Glutamatergic neuron (in vitro differentiated cells): ENCODE results near the gene LIFR. TPM values are rescaled to one million over a fixed set of nuclear protein-coding genes. Genes with fewer than 3 reads are reported as not detected.

Experiments
- DNase-seq: peaks from one replicate; pipeline ENCODE4 v3.0.0; 2022
- H3K27ac Mint-ChIP-seq: one replicate; pipeline ENCODE4 v1.8.0; 2020; ENCODE audit warnings: mild to moderate bottlenecking, mixed read lengths, inconsistent platforms; ENCODE audit not compliant: unreplicated experiment
- H3K27me3 Mint-ChIP-seq: one replicate; pipeline ENCODE4 v1.8.0; 2020; ENCODE audit warnings: mild to moderate bottlenecking, moderate library complexity, mixed read lengths, inconsistent platforms; ENCODE audit not compliant: unreplicated experiment
- H3K36me3 Mint-ChIP-seq: one replicate; pipeline ENCODE4 v1.8.0; 2020; ENCODE audit warnings: mild to moderate bottlenecking, mixed read lengths, inconsistent platforms; ENCODE audit not compliant: unreplicated experiment
- H3K4me1 Mint-ChIP-seq: one replicate; pipeline ENCODE4 v1.8.0; 2020; ENCODE audit warnings: mild to moderate bottlenecking, low read depth, mixed read lengths, inconsistent platforms; ENCODE audit not compliant: unreplicated experiment
- H3K4me3 Mint-ChIP-seq: one replicate; pipeline ENCODE4 v1.8.0; 2020; ENCODE audit warnings: mild to moderate bottlenecking, mixed read lengths, inconsistent platforms; ENCODE audit not compliant: unreplicated experiment
- H3K9me3 Mint-ChIP-seq: one replicate; pipeline ENCODE4 v1.8.0; 2020; ENCODE audit warnings: mild to moderate bottlenecking, moderate library complexity, mixed read lengths, inconsistent platforms; ENCODE audit not compliant: unreplicated experiment
- total RNA-seq: library from RNA; stranded (reverse); fragmentation: NEBNext Ultra II Directional; extraction: Animal tissue kit (Norgen Biotek cat#: 25700); gene quantifications from one replicate; pipeline ENCODE4 v1.2.1, GENCODE V29; 2021; ENCODE audit not compliant: unreplicated experiment
- TF ChIP-seq, protein P1 (sequence below): fragments of 200-600 bp; sonication (generic); IDR thresholded peaks from one replicate; pipeline ENCODE4 v1.5.0; 2021; ENCODE audit not compliant: partially characterized antibody, unreplicated experiment

LIFR gene
- total RNA-seq, 1 donor from 2014 or later = 41.6 TPM

DNA sequence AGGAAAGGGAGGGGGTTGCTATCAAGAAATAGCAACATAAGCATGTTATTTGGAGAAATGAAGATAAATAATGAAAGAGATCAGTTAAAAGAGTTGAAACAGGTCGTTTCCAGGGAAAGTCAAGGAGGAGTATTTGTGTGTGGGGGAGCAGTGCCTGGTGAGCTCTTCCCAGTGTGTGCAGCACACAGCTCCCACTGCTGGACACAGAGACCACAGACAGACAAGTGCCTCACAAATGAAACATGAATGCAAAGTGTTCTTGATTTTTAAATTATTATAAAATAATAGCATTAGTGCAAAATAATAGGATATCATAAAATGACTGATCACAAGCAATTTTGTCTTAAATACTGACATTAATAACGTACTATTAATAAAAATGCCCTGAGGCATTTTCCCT lies 40.8 kb downstream of the LIFR start:
- DNase-seq = no peak
- Mint-ChIP-seq H3K4me3 (no peak overlapping the region), H3K4me1 (no peaks in the 10 kb centered on the region), H3K9me3 (no peaks in the 10 kb centered on the region), H3K27ac (no peak overlapping the region), H3K27me3 (no peaks in the 10 kb centered on the region), H3K36me3 (no peaks in the 10 kb centered on the region)
- TF ChIP-seq, protein P1, sequence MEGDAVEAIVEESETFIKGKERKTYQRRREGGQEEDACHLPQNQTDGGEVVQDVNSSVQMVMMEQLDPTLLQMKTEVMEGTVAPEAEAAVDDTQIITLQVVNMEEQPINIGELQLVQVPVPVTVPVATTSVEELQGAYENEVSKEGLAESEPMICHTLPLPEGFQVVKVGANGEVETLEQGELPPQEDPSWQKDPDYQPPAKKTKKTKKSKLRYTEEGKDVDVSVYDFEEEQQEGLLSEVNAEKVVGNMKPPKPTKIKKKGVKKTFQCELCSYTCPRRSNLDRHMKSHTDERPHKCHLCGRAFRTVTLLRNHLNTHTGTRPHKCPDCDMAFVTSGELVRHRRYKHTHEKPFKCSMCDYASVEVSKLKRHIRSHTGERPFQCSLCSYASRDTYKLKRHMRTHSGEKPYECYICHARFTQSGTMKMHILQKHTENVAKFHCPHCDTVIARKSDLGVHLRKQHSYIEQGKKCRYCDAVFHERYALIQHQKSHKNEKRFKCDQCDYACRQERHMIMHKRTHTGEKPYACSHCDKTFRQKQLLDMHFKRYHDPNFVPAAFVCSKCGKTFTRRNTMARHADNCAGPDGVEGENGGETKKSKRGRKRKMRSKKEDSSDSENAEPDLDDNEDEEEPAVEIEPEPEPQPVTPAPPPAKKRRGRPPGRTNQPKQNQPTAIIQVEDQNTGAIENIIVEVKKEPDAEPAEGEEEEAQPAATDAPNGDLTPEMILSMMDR = no peak

DNA sequence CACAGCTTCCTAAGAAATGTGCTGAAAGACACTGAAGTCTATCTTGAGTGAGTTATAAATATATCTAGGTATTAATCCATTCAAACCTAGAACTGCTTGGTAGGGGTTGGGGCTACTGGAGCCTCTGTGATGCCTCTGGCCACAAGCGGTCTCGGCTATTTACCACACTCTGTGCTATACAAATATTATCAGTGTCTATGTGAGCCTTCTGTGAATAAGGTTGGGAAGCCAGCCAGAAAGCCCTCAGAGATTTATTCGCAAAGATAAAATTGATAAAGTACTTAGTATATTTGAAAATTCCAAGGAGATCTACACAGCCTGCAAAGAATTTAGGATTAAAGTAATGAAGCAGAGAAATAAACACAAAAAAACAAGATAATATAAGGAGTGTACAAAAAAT lies 41.4 kb downstream of the LIFR start:
- H3K4me1 Mint-ChIP-seq = no peaks in the 10 kb centered on the region

DNA sequence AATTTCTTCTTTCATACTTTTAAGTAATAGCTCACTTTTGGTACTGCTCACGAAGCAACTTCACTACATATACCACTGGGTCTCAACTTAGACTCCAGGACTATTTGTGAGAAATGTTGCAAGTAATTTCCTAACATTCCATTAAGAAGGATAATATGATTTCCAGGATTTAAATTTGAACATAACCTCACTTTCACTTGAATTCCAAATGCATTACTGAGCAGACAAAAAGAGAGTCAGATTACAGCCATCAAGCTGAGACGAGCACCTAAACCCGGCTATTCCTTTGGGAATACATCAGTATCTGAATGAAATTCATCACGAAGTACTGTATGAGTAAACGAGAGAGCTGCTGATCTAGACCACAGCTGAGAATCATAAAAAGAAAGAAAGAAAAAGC lies 47.3 kb downstream of the LIFR start:
- Mint-ChIP-seq H3K27me3 (no peaks in the 10 kb centered on the region), H3K4me3 (no peak overlapping the region), H3K27ac (no peak overlapping the region), H3K9me3 (no peaks in the 10 kb centered on the region), H3K36me3 (no peaks in the 10 kb centered on the region), H3K4me1 (peaks cover 5% of the 10 kb centered on the region)
- TF ChIP-seq, protein P1 = no peak
- no peak for DNase-seq

More for the DNA sequence above, 41.4 kb downstream of the LIFR start:
- Mint-ChIP-seq H3K27ac (no peak overlapping the region), H3K27me3 (no peaks in the 10 kb centered on the region), H3K36me3 (no peaks in the 10 kb centered on the region), H3K4me3 (no peak overlapping the region), H3K9me3 (no peaks in the 10 kb centered on the region)
- no peak for DNase-seq
- TF ChIP-seq, protein P1 = no peak

DNA sequence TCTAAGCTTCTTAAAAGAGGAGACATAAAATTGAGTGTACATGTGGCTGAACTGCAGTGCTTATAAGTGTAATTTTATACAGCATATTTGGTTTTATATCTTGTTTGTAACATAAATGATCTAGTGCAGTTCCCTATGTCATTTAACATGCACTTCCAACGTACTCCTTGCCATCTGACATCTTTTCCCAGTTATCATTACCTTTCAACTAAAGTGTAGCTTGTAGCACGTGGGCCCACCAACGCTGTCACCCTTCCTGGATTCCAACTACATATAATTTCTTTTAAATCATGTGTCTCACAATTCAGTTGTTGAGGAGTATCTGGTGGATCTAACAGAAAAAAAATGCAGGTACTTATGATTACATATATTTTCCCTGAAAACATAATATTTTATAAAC lies 50.1 kb downstream of the LIFR start:
- no peaks in the 10 kb centered on the region for H3K27me3 Mint-ChIP-seq
- no peaks in the 10 kb centered on the region for H3K36me3 Mint-ChIP-seq
- H3K4me1 Mint-ChIP-seq = peaks cover 5% of the 10 kb centered on the region
- DNase-seq = no peak
- TF ChIP-seq, protein P1 = no peak
- no peaks in the 10 kb centered on the region for H3K9me3 Mint-ChIP-seq
- H3K27ac Mint-ChIP-seq = no peak overlapping the region
- no peak overlapping the region for H3K4me3 Mint-ChIP-seq

DNA sequence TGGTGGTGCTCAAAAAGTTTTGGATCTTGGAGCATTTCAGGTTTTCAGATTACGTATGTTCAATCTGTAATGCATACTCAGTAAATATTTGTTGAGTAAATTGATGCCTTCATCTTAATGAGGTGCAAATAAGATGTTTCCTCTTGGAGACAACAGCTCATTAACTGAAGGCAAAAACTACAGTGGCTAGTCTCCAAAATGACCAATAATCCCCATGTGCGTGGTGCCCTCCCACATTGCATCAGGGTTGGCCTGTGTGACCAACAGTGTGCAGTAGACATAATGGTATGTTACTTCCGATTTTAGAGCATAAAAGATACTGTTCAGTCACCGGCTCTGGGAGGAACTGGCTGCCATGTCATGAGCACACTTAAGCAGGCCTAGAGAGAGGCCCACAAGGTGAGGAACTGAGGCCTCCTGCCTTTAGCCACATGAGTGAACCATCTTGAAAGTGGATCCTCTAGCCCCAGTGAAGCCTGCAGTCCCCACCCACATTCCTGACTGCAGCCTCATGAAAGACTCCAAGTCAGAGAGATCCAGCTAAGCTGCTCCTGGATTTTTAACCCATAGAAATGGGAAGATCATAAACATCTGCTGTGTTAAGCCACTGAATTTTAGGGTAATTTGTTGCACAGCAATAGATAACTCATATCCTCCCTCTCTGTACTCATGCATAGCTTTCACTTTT lies 55.7 kb downstream of the LIFR start:
- H3K36me3 Mint-ChIP-seq = no peaks in the 10 kb centered on the region
- TF ChIP-seq, protein P1 = no peak
- H3K4me1 Mint-ChIP-seq = no peaks in the 10 kb centered on the region
- no peak overlapping the region for H3K27ac Mint-ChIP-seq
- no peaks in the 10 kb centered on the region for H3K9me3 Mint-ChIP-seq
- no peaks in the 10 kb centered on the region for H3K27me3 Mint-ChIP-seq
- no peak for DNase-seq
- H3K4me3 Mint-ChIP-seq = no peak overlapping the region
